Activated naive CD4-positive, alpha-beta T cell treated with anti-CD3 and anti-CD28 coated beads, Interleukin-2, amount 50 U/mL, for 24 hours (primary cell): ENCODE measurements around the gene IMP4.
A peak's percentile ranks its signal among the peaks of the same experiment; 100 is the strongest.

Experiments
- H3K27ac Mint-ChIP-seq: one replicate; pipeline ENCODE4 v1.8.0; 2021; ENCODE audit warnings: mild to moderate bottlenecking, mixed read lengths
- H3K27me3 Mint-ChIP-seq: one replicate; pipeline ENCODE4 v1.8.0; 2021; ENCODE audit warnings: mixed read lengths
- H3K36me3 Mint-ChIP-seq: one replicate; pipeline ENCODE4 v1.8.0; 2021; ENCODE audit warnings: mixed read lengths
- H3K4me1 Mint-ChIP-seq: one replicate; pipeline ENCODE4 v1.8.0; 2021; ENCODE audit warnings: mixed read lengths
- H3K4me3 Mint-ChIP-seq: one replicate; pipeline ENCODE4 v1.8.0; 2021; ENCODE audit warnings: mild to moderate bottlenecking, mixed read lengths
- H3K9me3 Mint-ChIP-seq: one replicate; pipeline ENCODE4 v1.8.0; 2021; ENCODE audit warnings: mixed read lengths

The IMP4 gene

DNA sequence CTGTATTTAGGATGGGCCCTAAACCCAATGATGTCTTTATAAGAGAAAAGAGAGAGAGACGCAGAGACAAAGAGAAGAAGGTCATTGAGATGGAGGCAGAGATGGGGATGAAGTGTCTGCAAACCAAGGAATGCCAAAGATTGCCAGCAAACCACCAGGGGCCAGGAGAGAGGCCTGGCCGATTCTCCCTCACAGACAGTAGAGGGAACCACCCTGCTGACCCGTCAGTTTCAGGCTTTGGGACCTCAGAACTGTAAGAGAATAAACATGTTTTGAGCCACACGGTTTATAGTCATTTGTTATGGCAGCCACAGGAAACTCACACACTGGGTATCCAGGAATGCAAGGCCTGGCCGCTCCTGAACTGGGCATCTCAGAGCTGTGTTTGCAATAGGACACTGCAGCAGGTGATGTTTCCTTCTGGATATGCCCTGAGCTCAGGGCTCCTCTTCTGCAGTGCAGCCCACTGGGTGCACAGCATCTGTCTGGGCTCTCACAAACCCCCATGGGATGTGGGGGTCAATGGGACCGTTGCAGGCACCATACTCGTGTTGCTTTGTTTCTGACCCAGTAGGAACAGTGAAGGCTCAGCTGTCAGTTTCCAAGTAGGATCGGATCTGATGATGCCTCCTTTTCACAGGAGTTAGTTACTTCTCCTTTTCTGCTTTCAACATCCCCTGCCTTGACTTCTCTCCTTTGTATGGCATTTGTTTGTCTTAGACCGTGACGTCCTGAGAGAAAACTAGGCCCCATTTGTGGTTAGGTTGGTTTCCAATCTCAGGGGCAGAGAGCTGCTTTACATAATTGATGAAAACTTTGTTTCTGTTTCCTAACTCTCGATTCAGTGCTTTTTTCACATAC lies 34.0 kb downstream of the IMP4 start:
- Mint-ChIP-seq H3K27ac (peak overlapping the region; percentile 46), H3K4me1 (peaks cover 68% of the 10 kb centered on the region), H3K36me3 (peaks cover 6% of the 10 kb centered on the region), H3K9me3 (no peaks in the 10 kb centered on the region), H3K4me3 (no peak overlapping the region), H3K27me3 (no peaks in the 10 kb centered on the region)

DNA sequence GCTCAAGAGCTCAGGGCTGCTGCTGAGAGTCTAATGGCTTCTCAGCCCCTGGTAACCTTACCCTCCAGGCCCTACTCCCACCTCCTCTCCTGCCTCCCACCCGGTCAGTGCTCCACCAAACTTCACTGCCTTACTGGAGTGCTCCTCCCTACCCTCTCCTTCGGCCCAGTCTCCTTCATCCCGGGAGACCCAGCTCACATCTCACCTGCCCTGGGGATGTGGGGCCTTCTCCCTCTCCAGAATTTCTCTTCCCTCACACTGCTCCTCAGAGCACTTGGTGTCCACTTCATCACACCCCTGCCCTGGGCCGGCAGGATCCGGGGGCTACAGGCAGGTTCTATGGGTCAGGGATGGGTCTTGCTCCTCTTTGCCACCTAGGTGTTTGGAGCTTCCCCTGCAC lies 34.8 kb downstream of the IMP4 start:
- H3K27ac Mint-ChIP-seq = peak overlapping the region; percentile 47
- peaks cover 6% of the 10 kb centered on the region for H3K36me3 Mint-ChIP-seq
- H3K9me3 Mint-ChIP-seq = no peaks in the 10 kb centered on the region
- no peaks in the 10 kb centered on the region for H3K27me3 Mint-ChIP-seq
- H3K4me1 Mint-ChIP-seq = peaks cover 64% of the 10 kb centered on the region
- no peak overlapping the region for H3K4me3 Mint-ChIP-seq

DNA sequence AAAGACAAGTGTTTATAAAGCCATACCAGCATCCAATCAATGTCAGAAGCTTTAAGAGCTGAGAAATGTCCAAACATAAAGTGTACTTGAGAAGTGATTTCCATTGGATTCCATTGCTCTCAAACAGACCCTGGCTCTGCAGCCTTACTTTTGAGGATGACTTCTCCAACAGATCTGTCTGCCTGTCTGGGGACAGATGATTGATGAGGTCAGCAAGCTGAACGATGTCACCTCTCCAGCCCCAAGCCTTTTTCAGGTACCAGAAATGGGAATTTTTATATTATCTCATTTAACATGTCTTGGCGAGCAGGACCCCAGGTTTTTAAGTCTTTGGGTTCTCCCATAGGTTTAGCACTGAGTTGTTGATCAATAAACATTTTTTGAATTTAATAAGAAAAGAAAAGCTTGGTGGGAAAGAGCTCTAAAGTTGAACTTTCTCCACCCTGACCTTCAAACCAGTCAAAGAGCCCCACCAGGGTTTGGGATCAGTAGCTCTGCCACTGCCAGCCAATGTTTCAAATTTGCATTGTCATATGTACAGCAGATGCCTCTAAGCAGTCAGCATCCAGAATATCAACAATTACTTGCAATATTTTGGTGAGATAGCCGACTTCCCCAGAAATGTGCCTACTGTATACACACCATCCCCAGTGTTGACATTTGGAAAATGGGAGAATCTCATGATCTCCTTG lies 35.7 kb downstream of the IMP4 start:
- Mint-ChIP-seq H3K9me3 (no peaks in the 10 kb centered on the region), H3K36me3 (peaks cover 6% of the 10 kb centered on the region), H3K4me1 (peaks cover 58% of the 10 kb centered on the region), H3K4me3 (no peak overlapping the region), H3K27me3 (no peaks in the 10 kb centered on the region), H3K27ac (no peak overlapping the region)

DNA sequence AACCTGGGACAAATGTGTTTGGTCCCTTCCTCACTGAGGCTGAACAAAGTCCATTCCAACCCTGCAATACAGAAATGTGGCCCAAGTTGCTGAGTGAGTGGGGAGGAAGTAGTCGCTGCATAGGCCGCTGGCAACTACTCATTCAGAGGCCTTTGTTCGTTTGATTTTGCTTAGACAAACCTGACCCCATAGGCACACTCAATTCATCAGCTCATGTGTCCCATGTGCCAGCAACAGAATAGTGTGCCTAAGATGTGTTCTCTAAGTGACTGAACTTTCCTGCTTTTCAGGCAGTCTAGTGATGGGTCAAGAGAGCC lies 36.2 kb downstream of the IMP4 start:
- Mint-ChIP-seq H3K4me3 (no peak overlapping the region), H3K27me3 (no peaks in the 10 kb centered on the region), H3K27ac (no peak overlapping the region), H3K36me3 (peaks cover 6% of the 10 kb centered on the region), H3K9me3 (no peaks in the 10 kb centered on the region), H3K4me1 (peaks cover 53% of the 10 kb centered on the region)

DNA sequence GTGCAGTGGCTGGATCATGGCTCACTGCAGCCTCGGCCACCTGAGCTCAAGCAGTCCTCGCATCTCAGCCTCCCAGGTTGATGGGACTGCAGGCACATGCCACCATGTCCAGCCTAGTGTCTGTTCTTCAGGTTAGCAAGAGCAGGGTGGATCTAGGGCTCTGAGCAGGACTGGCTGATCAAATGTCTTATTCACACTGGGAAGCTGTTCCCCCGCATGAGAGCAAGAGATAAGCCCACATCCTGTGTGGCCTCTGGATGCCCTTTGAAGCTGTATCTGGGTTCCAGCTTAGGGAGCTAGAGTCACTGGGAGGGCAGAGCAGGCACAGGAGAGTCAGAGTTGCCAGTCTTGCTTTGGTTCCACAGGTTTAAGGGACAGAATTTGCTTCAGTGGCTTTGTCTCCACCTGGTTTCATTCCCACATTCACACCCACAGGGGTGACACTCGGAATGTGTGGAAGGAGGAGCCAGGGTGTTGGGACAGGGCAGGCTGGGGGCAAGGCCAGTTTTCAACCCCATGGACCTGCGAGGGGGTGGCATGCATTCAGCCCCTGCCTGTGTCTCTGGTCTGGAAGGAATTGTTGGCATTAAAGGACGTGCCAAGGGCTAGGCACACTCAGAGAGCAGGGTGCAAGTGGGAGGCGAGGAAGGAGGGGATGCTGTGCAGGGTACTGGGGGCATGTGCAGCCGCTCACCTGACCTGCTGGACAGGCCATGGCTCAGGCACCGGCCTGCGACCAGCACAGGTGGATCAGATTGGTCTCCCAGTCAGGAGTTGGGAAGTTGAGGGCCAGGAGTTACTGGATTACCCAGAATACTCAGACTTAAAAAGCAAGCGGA lies 37.6 kb downstream of the IMP4 start:
- H3K27me3 Mint-ChIP-seq = no peaks in the 10 kb centered on the region
- peaks cover 44% of the 10 kb centered on the region for H3K4me1 Mint-ChIP-seq
- H3K9me3 Mint-ChIP-seq = no peaks in the 10 kb centered on the region
- no peak overlapping the region for H3K27ac Mint-ChIP-seq
- no peak overlapping the region for H3K4me3 Mint-ChIP-seq
- peaks cover 6% of the 10 kb centered on the region for H3K36me3 Mint-ChIP-seq

DNA sequence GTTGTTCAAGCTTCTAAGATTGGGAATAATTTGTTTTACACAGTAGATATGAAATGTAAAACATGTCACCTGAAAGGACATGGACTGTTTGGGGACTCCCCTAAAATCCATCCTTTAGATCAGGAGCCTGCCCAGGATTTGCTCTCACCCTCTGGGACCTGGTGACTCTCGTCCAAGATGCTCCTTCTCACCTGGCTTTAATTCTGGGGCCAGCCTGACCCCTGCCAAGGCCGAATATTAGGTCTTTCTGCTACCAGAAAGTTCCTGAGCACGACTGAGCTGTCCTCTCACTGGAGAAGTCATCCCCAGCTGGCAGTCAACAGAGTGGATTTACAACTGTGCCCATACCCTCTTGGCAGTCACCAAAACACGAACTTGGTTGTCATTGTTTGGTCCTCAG lies 38.4 kb downstream of the IMP4 start:
- no peak overlapping the region for H3K27ac Mint-ChIP-seq
- no peaks in the 10 kb centered on the region for H3K27me3 Mint-ChIP-seq
- no peaks in the 10 kb centered on the region for H3K36me3 Mint-ChIP-seq
- H3K9me3 Mint-ChIP-seq = no peaks in the 10 kb centered on the region
- H3K4me1 Mint-ChIP-seq = peaks cover 36% of the 10 kb centered on the region
- no peak overlapping the region for H3K4me3 Mint-ChIP-seq

DNA sequence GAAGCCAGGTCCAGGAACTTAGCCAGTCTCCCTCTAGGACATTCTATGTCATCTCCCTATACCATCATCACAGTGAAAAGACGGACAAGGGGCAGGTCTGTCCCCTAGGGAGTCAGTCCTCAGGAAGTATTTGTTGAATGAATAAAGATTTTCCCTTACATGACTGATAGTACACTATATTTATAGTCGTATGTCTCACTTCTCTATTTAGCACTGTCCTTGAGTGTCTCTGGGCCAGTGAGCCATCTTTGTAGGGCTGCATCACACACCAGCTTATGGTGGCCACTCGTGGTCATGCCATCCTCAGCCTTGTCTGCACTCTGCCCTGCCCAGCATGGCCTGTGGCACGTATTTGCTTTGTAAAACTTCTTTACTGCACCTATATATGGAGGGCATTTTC lies 38.9 kb downstream of the IMP4 start:
- no peak overlapping the region for H3K27ac Mint-ChIP-seq
- H3K9me3 Mint-ChIP-seq = no peaks in the 10 kb centered on the region
- H3K27me3 Mint-ChIP-seq = no peaks in the 10 kb centered on the region
- H3K36me3 Mint-ChIP-seq = no peaks in the 10 kb centered on the region
- peaks cover 33% of the 10 kb centered on the region for H3K4me1 Mint-ChIP-seq
- H3K4me3 Mint-ChIP-seq = no peak overlapping the region

DNA sequence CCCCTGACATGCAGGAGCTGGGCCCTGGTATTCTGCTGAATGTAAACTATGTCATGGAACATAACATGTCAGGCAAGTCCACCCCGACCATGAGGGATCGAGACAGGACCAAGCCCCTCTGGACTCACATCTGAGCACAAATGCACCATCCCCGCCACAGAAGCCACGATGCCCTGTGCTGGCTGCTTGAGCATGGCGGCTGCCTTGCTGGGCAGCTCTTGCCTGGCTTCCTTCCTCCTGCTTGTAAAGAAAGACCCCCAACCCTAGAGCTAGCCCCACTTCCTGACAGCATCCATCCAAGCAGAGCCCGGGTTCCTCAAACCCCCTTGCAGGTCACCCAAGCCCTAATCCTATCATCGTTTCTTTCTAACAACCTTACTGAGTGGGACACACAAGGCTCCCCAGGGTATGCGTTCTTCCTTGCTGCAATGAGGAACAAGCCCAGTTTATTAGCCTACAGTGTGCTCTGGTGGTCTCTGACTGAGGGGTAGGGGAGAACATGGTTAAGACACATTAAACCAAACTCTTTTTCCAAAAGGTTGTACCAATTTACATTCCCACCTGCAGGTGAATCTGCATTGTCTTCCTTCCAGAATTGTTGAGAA lies 39.7 kb downstream of the IMP4 start:
- Mint-ChIP-seq H3K27me3 (no peaks in the 10 kb centered on the region), H3K36me3 (no peaks in the 10 kb centered on the region), H3K4me3 (no peak overlapping the region), H3K27ac (no peak overlapping the region), H3K9me3 (no peaks in the 10 kb centered on the region), H3K4me1 (peaks cover 25% of the 10 kb centered on the region)

DNA sequence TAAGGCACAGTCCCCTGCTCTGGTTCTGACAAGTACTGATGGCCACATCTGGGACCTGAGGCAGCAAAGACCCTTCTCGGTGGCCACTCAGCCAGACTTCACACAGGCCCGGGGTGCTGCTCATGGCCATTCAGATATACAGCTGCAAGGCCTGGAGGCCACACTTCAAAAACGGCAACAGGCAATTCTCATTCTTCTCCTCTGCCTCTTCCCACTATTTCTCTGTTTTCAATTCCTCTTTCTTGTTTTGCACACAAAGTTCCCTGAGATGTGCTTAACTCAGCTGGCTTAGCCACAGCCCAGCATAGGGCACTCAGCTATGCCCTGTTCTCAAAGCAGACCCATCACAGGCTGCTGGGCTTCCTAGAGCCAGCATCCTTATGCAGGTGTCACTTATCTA lies 43.0 kb downstream of the IMP4 start:
- no peaks in the 10 kb centered on the region for H3K27me3 Mint-ChIP-seq
- no peaks in the 10 kb centered on the region for H3K4me1 Mint-ChIP-seq
- H3K36me3 Mint-ChIP-seq = no peaks in the 10 kb centered on the region
- H3K4me3 Mint-ChIP-seq = no peak overlapping the region
- H3K27ac Mint-ChIP-seq = no peak overlapping the region
- no peaks in the 10 kb centered on the region for H3K9me3 Mint-ChIP-seq

DNA sequence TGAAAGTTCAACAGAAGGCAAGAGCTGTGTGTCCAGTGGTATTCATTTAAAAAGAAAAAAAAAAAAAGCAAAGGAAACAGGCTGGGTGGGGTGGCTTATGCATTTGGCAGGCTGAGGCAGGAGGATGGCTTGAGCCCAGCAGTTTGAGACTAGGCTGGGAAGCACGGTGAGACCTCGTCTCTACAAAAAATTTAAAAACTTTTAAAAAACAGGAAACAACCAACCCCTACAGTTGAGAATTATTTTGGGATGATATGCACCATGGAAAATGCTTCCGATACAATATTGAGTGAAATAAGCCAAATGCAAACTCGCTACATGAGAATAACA lies 44.3 kb downstream of the IMP4 start:
- Mint-ChIP-seq H3K27me3 (peaks cover 4% of the 10 kb centered on the region), H3K36me3 (no peaks in the 10 kb centered on the region), H3K4me3 (no peak overlapping the region), H3K9me3 (no peaks in the 10 kb centered on the region), H3K4me1 (peaks cover 9% of the 10 kb centered on the region), H3K27ac (no peak overlapping the region)

DNA sequence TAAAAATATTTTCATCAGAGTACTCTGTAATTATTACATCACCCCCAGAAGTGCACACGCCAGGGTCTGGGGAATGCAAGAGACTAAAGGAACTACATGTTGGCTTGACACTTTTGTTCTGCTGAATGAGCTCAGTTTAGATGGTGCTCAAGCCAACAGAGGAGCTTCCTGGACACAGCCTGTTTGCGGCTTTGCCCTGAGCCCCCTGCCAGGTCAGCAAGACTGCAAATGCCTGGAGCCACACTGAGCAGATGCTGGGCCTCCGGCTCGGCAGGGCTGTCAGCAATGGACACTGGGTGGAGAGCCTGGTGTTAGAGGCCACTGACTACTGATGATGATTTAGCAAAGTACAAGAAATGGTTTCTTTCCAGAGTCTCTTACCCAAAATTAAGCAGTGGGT lies 45.1 kb downstream of the IMP4 start:
- peaks cover 5% of the 10 kb centered on the region for H3K27me3 Mint-ChIP-seq
- H3K4me3 Mint-ChIP-seq = no peak overlapping the region
- H3K9me3 Mint-ChIP-seq = no peaks in the 10 kb centered on the region
- peaks cover 13% of the 10 kb centered on the region for H3K4me1 Mint-ChIP-seq
- H3K27ac Mint-ChIP-seq = no peak overlapping the region
- no peaks in the 10 kb centered on the region for H3K36me3 Mint-ChIP-seq

DNA sequence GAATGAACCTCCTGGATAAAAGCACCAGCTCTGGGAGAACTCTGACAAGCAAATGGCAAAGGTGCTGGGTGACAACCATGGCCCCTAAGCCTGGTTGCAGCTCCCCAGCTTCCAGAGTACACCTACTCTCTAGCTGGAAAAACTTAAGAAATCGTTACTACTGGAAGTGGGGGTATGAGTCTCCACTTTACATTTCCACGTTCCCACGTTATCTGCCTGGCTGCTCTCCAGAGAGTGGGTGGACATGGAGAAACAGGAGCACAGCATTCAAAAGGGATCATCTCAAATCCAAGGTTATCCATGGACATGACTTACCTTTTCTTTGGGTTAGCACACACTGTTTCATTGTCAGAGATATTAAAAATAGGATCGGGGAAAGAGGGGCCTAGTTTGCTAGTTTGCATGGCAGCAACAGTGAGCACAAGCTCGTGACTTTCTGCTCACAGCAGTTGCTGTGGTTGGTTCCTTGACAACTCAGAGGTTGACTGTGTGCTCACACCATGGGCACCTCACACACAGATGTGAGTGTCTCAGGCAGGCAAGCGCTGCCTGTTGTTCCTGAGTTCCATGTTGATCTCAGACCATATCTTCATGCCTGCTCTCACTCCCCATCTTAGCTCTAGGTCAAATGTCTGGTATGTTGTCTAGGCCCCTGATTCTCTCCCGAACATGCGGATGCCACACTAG lies 45.7 kb downstream of the IMP4 start:
- Mint-ChIP-seq H3K4me3 (no peak overlapping the region), H3K36me3 (no peaks in the 10 kb centered on the region), H3K27ac (no peak overlapping the region), H3K27me3 (peaks cover 5% of the 10 kb centered on the region), H3K9me3 (no peaks in the 10 kb centered on the region), H3K4me1 (peaks cover 13% of the 10 kb centered on the region)

DNA sequence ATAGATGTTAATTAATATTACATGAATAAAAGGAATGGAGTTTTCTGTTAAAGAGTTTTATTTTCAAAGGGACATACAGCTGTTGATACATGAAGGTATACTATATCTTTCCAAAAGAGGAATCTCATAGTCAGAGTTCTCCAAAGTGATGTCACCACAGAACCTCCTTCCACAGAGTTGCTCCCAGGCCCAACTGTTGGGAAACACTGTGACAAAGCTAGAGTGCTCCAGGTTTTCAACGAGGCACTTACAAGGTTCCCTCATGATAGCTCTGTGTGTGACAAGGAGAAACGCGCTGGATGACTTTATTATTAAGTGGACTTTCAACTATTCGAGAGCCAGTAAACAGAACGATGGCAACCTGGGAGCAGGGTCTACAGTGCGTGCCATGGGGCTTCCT lies 46.7 kb downstream of the IMP4 start:
- Mint-ChIP-seq H3K27me3 (peaks cover 5% of the 10 kb centered on the region), H3K27ac (no peak overlapping the region), H3K4me1 (peaks cover 13% of the 10 kb centered on the region), H3K9me3 (no peaks in the 10 kb centered on the region), H3K36me3 (no peaks in the 10 kb centered on the region), H3K4me3 (no peak overlapping the region)

DNA sequence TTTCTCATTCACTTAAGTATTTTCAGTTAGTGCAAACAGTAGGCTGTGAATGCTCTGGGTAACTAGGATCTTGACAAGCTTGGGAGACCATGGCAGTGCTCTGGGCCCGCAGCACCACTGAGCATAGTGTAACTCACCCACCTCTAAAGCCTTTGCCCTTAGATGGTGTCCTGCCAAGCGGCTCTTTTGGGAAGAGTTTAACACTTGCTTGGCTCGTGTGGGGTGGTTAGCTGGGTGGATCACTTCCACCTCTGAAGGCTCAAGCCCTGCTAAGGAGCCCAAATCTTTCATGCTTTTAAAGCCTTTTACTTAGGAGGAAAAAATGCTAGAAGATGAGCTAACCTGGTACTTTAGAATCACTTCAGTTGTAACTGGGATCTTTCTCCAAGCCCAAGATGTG lies 47.1 kb downstream of the IMP4 start:
- peaks cover 13% of the 10 kb centered on the region for H3K4me1 Mint-ChIP-seq
- H3K36me3 Mint-ChIP-seq = no peaks in the 10 kb centered on the region
- H3K27ac Mint-ChIP-seq = no peak overlapping the region
- H3K4me3 Mint-ChIP-seq = peak overlapping the region; percentile 26
- H3K27me3 Mint-ChIP-seq = peaks cover 5% of the 10 kb centered on the region
- no peaks in the 10 kb centered on the region for H3K9me3 Mint-ChIP-seq

DNA sequence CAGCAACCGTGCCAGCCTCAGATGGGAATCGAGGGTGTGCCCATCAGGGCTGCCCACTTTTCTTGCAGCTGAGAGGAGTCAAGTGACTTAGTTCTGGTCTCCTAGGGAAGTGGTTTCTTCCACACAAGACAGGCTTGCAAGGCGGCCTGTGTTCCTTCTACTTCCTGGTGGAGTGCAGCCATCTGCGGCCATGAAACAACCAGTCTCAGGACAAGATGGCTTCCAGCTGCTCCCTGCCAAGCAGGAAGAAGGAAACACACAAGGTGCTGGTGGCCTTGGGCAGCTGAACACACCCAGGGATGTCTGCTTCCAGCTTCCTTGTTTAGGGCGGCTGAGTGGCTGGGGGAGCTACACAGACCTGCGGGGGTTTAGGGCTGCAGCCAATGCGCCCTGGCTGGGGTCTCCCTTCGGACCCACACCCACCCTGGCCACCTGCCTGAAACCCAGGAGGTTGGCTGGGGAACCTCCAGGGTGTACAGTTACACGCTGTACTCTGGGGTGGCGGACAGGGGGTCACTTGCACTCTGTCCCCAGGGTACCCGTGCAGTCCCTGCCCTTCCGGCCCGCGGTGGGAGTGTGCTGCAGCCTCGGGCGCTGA lies 47.9 kb downstream of the IMP4 start:
- Mint-ChIP-seq H3K9me3 (no peaks in the 10 kb centered on the region), H3K27me3 (peaks cover 5% of the 10 kb centered on the region), H3K27ac (no peak overlapping the region), H3K36me3 (no peaks in the 10 kb centered on the region), H3K4me3 (peak overlapping the region; percentile 94), H3K4me1 (peaks cover 13% of the 10 kb centered on the region)
